GF-D8 (cell line): ENCODE results near the gene MAGI2.

ENCODE experiments used
- DNase-seq: peaks from one replicate; lab custom pipeline; 2025; lab: John Stamatoyannopoulos, UW

MAGI2 gene

DNA sequence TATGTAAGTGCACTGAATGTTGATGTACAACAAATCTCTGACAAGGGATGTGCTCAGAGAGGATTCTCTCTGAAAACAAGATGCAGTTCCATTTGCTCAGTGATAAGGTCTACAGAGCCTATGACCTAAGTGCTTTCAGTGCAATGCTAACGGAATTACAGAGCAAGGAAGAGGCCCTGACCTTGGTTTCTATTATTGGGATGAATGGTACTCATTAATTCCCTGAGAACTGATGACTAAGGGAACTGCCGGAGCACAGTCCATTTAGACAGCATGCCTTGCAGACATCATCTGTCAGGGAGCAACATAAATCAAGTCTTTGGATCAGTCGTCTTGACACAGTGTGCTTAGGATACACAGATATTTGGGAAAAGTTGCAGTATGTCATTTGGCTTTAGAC is 1314.1 kb downstream of the MAGI2 start:
- DNase-seq, result no peak

DNA sequence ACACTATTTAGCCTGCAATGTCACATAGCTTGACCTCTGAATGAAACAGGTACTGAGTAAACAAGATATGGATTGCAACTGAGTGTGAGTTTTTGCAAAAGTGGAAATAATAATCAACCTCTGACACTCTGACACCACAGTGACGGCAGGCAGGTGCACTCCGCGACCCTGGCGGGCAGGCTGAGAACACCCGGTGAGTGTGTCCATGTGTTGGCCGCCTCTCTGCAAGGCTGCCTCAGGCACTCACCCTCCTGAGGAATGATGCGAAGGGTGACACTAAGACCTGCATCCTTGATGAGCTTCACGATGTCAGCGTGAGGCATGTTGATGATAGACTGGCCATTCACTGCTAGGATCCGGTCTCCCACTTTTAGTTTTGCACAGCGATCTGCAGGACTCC is 1318.7 kb downstream of the MAGI2 start:
- no peak for DNase-seq

- no peak for DNase-seq
Observed at GRCh38 chr7:78134256-78134655, 1319.2 kb downstream of the MAGI2 start.

- no peak for DNase-seq
Observed at GRCh38 chr7:78130446-78131215, 1322.8 kb downstream of the MAGI2 start.

DNA sequence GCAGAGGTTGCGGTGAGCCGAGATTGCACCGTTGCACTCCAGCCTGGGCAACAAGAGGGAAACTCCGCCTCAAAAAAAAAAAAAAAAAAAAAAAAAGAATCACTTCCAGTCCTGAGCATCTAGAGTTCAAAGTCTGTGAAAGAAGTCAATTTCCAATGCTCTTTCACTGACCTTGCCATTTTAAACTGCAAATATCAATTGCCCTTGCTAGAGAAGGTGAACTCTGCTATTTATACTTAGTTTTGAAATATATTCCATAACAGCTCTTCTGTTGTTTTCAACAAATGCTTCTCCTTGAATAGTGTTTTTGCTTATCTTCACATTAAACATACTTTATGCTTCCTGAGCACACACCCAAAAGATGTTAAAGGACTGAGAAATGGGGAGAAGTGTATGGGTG is 1323.6 kb downstream of the MAGI2 start:
- DNase-seq, result no peak

GRCh38 chr7:78127009-78127408 is 1326.5 kb downstream of the MAGI2 start:
- DNase-seq, result no peak

- no peak for DNase-seq
Observed at GRCh38 chr7:78125884-78126283, 1327.6 kb downstream of the MAGI2 start.

DNA sequence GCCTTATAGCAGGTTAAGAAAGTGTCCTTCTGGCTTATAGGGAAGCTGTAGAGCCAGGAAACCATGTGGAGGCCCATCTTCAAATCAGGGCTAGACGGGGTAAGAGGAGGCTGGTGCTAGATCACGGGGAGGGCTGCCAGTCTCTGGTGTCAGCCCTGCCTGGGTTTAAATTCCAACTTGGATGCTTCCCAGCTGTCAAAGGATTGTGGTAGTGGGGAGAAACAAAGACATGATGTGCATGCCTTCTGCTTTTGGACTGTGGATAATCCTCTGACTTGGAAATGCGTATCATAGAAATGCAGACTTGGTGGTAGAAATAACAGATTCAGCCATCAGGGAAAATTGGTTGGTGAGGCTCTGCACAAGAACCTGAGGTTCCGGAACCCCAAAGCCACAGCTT is 1329.3 kb downstream of the MAGI2 start:
- no peak for DNase-seq

GRCh38 chr7:78121888-78122287 is 1331.6 kb downstream of the MAGI2 start:
- no peak for DNase-seq

DNA sequence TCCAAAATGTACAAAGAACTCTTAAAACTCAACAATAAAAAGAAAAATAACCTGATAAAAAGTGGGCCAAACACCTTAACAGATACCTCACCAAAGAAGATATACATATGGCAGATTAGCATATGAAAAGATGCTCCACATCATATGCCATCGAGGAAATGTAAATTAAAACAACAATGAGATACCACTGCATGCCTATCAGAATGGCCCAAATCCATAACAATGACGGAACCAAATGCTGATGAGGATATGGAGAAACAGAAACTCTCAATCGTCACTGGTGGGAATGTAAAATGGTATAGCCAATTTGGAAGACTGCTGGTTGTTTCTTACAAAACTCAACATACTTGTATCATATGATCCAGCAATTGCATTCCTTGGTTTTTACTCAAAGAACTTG is 1335.0 kb downstream of the MAGI2 start:
- no peak for DNase-seq

DNA sequence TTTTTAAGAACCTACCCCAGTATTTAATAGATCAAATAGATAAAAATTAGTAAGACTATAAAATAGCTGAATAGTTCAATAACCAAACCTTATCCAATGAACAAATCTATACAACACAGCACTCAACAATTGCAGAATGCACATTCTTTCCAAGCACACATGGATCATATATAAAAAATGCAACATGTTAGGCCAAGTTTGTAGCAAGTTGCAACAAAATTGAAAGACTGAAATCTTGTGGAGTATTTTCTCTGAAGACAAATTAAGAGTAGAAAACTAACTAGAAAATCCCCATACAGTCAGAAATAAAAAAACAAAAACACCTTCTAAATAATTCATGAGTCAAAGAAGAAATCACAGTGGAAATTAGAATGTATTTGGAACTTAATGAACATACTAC is 1337.6 kb downstream of the MAGI2 start:
- no peak for DNase-seq

GRCh38 chr7:78114993-78115392 is 1338.5 kb downstream of the MAGI2 start:
- no peak for DNase-seq

DNA sequence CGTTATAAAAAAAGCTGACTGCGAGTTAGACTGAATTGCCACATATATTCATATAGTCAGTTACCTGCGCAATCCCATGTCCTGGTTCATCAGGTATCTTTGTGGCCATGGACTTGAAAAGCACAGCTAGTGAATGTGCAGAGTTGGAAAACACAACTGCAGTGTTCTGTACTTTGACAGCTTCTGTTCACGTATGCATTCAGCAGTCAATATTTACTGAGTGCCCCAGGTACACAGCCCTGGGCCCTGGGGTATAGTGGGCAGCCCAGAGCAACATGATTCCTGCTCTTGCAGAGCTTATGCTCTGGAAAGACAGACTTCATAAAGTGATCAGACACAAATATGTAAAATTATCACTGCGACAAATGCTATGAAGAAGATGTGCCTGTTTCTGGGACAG is 1341.0 kb downstream of the MAGI2 start:
- no peak for DNase-seq

DNA sequence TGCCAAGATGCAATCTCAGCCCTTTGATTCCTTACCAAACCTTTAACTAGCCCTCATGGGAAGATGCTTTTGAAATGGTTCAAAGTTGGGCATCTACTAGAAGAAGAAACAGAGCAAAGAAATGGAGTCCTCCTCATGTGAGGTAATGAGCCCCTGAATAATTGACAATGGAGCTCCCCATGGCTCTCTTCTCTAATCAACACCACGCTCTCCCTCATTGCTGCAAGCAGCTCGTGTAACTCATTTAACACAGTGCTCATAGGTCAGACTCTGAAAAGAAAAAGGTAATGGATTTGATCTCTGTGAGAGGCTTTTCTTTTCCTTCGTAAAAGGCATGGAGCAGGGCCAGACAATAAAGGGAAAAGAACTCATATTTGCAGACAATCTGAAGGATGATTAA is 1342.1 kb downstream of the MAGI2 start:
- no peak for DNase-seq

DNA sequence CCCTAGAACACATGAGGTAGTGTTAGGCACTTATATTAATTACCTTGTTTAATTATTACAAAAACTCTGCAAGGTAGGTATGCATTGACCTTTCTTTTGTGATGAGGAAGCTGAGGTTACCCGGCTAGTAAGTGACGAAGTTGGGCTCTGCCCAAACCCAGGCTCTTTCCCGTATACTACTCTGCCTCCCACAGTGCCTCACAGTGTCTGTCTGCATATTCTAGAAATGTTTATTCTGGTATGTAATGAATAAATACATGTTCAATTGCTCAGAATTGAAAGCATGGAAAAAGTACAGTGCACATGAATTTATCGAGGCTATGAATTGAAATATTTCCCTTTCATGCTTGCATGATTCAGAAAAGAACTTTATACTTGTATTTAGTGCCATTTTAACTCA is 1350.0 kb downstream of the MAGI2 start:
- no peak for DNase-seq

DNA sequence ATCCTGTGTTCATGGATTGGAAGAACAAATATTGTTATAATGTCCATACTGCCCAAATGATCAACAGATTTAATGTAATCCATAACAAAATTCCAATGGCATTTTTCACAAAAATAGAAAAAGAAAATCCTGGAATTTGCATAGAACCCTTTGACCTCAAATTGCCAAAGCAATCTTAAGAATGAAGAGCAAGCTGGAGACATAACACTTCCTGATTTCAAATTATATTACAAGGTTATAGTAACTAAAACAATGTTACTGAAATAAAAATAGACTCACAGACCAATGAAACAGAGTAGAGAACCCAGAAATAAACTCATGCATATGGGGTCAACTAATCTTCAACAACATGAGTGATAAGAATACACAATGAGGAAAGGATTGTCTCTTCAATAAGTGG is 1352.4 kb downstream of the MAGI2 start:
- DNase-seq, result no peak

DNA sequence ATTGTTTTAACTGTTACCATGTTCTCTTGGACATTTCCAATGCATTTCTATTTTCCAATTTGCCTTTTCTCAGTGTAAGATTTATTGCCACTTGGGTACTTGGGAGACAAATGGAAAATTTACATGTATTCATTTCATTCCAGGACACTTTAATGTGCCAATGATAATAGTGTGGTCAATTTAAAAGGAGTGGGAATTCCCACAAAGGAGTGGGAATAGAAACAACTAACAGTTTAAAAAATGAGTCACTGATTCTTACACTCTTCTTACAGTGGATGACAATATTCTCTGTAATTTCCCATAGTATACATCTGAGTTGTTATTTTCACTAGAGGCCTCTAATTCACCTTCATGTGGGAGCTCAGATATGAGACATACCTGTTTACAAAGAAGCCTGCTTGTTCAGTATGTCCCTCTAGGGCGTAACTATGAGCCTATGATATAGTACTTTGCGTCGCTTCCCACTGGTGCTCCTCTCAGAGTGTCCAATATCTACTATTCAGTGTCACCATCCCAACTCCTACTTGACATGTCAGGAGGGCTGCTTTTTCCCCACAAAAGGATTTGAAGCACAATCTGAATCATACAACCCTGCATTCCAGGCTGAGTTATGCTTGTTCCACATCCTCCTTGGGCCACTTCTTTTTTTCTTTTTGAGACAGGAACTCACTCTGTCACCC is 1353.6 kb downstream of the MAGI2 start:
- no peak for DNase-seq

GRCh38 chr7:78095549-78095948 is 1357.9 kb downstream of the MAGI2 start:
- DNase-seq, result no peak

DNA sequence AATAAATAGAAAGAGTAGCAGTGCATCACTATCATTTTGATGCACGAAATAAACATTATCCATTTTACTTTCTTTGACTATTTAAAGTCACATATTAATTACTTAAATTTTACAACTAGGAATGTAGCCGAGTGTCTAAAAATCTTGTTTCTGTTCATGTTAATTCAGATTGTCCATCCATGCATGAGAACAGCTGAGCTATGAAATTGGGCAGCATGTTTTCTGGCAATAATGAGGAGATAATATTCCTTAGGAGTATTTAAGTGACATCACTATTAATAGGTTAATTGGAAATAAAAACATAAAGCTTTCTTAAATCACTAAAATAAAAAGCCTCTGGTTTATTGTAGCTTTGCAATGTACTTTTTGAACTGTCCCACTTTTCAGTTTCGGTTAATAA is 1361.1 kb downstream of the MAGI2 start:
- no peak for DNase-seq

DNA sequence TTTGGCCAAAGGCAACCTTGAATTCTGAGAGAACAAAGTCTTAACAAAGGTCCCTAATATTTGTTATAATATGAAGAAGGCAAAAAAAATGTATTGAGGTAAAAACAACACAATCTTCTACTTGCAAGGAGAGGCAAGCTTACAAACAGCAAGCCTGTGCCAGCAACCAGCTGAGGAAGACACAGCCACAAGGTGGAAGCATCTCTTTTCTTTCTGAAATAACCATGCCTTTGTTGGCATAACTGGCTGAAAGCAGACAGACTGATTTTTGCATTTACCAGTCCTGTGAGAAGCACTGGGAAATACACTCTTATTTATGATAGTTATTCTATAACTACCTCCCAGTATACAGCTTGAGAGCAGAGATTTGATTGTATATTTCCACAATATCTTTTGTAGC is 1362.9 kb downstream of the MAGI2 start:
- no peak for DNase-seq

DNA sequence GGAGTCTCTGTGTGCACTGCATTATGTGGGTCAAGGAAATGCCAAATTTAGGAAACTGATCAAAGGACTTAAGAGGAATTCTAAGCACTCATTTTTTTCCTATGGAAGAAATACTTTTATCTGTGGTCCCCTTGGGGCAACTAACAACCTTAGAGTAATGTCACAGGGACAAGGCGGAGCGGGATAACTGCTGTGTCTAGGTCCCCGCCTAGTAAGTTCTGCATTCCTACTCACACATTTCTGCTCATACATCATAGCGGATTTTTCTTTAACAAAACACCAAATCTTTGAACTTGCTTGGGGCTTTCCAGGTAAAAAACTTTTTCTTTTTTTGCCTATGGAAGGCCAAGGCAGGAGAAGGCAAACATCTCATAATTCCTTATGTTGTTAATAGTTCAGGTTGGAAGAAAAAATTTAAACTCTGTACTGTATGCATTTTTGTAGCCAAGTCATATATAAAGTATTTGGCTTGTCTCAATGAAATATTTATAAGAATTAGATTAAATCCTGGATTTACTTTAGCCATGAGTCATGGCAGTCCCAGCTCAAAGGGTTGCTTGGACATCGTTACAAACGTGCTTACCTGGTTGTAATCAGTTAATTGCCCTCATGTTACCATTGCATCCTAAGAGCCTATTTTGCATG is 1369.9 kb downstream of the MAGI2 start:
- no peak for DNase-seq

DNA sequence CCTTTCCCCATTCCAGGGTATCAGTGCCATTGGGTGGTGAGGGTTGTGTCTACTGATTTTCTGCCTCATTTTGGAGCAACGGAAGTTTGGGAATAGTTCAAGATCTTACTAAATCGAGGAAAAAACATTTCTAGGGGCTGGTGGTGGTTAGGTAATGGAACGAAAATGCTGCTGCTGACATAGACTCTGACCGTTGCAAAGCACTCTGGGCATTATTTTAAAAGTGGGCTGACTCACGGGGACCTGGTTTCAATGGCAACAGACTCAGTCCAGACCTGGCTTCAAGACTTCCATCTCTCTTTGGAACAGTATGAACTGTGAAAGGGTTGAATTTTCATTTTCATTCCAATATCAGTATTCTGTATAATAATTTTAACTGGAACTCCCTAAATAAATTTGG is 1370.9 kb downstream of the MAGI2 start:
- no peak for DNase-seq

GRCh38 chr7:78081888-78082287 is 1371.6 kb downstream of the MAGI2 start:
- DNase-seq, result no peak
